Activated CD4-positive, alpha-beta T cell treated with anti-CD3 and anti-CD28 coated beads for 48 hours (primary cell): Measurements from ENCODE around the gene IGSF3.

Experiments used
- DNase-seq: peaks from one replicate; pipeline ENCODE4 v3.0.0-alpha.2; 2020

The IGSF3 gene

GRCh38 chr1:116553386-116554115 lies 114.0 kb downstream of the IGSF3 start:
- DNase-seq = no peak

- no peak for DNase-seq
These were observed 121.1 kb downstream of the IGSF3 start for GRCh38 chr1:116546354-116546977.

- no peak for DNase-seq
These were observed 122.2 kb downstream of the IGSF3 start for GRCh38 chr1:116545359-116545705.

GRCh38 chr1:116544588-116545358 lies 122.8 kb downstream of the IGSF3 start:
- peak; percentile 36 for DNase-seq

- no peak for DNase-seq
These were observed 127.4 kb downstream of the IGSF3 start for GRCh38 chr1:116540088-116540487.

- peak; percentile 54 for DNase-seq
These were observed 129.0 kb downstream of the IGSF3 start for GRCh38 chr1:116538544-116538943.

- no peak for DNase-seq
These were observed 129.6 kb downstream of the IGSF3 start for GRCh38 chr1:116537898-116538297.

- DNase-seq = no peak
These were observed 130.3 kb downstream of the IGSF3 start for GRCh38 chr1:116537040-116537831.

- no peak for DNase-seq
These were observed 133.4 kb downstream of the IGSF3 start for GRCh38 chr1:116534014-116534739.

- no peak for DNase-seq
These were observed 134.1 kb downstream of the IGSF3 start for GRCh38 chr1:116533429-116533820.

- DNase-seq = no peak
These were observed 134.7 kb downstream of the IGSF3 start for GRCh38 chr1:116532671-116533428.

GRCh38 chr1:116531917-116532316 lies 135.6 kb downstream of the IGSF3 start:
- DNase-seq = no peak

- no peak for DNase-seq
These were observed 137.9 kb downstream of the IGSF3 start for GRCh38 chr1:116529681-116530080.

- no peak for DNase-seq
These were observed 138.3 kb downstream of the IGSF3 start for GRCh38 chr1:116529199-116529631.

- DNase-seq = no peak
These were observed 139.0 kb downstream of the IGSF3 start for GRCh38 chr1:116528329-116529083.

- DNase-seq = no peak
These were observed 142.1 kb downstream of the IGSF3 start for GRCh38 chr1:116525440-116525839.
